H9 (cell line): ENCODE measurements around the gene IL20RB. TPM values are rescaled to one million over a fixed set of nuclear protein-coding genes. Genes with fewer than 3 reads are reported as not detected.

ENCODE experiments used
- DNase-seq: peaks from one replicate; pipeline ENCODE4 v3.0.0-alpha.2; 2017
- H2AFZ ChIP-seq: one replicate; pipeline ENCODE4 v1.6.1; 2013; ENCODE audit warnings: mild to moderate bottlenecking, low read length, control low read depth, moderate library complexity
- H2AK5ac ChIP-seq: 2 replicates; pipeline ENCODE4 v1.6.1; 2013; ENCODE audit warnings: low read length, control low read depth, mixed read lengths; ENCODE audit not compliant: insufficient read length
- H2BK120ac ChIP-seq: one replicate; pipeline ENCODE4 v1.6.1; 2013; ENCODE audit warnings: low read depth, mild to moderate bottlenecking, low read length, control low read depth, inconsistent platforms; ENCODE audit not compliant: poor library complexity, severe bottlenecking
- H2BK12ac ChIP-seq: 2 replicates; pipeline ENCODE4 v1.6.1; 2013; ENCODE audit warnings: low read length, control low read depth, mixed read lengths, low read depth; ENCODE audit not compliant: insufficient read length
- H2BK15ac ChIP-seq: 2 replicates; pipeline ENCODE4 v1.6.1; 2013; ENCODE audit warnings: low read depth, low read length, control low read depth
- H2BK20ac ChIP-seq: one replicate; pipeline ENCODE4 v1.6.1; 2013; ENCODE audit warnings: low read depth, mild to moderate bottlenecking, low read length, control low read depth, inconsistent platforms; ENCODE audit not compliant: poor library complexity, severe bottlenecking
- H2BK5ac ChIP-seq: 2 replicates; pipeline ENCODE4 v1.6.1; 2013; ENCODE audit warnings: low read length, control low read depth, mixed read lengths; ENCODE audit not compliant: insufficient read length
- H3K14ac ChIP-seq: 2 replicates; pipeline ENCODE4 v1.6.1; 2013; ENCODE audit warnings: low read length, control low read depth; ENCODE audit not compliant: insufficient read depth
- H3K18ac ChIP-seq: 2 replicates; pipeline ENCODE4 v1.6.1; 2013; ENCODE audit warnings: low read depth, mild to moderate bottlenecking, mixed read lengths, low read length, control low read depth; ENCODE audit not compliant: insufficient read length
- H3K23ac ChIP-seq: 2 replicates; pipeline ENCODE4 v1.6.1; 2013; ENCODE audit warnings: low read length, control low read depth, mixed read lengths, low read depth; ENCODE audit not compliant: insufficient read length
- H3K23me2 ChIP-seq: 2 replicates; pipeline ENCODE4 v1.6.1; 2013; ENCODE audit warnings: low read depth, mild to moderate bottlenecking, mixed read lengths, low read length, control low read depth; ENCODE audit not compliant: insufficient read length, poor library complexity, severe bottlenecking
- H3K27ac ChIP-seq: 2 replicates; pipeline ENCODE4 v1.5.1; 2013; ENCODE audit warnings: low read length, control low read depth, mixed read lengths, low read depth; ENCODE audit not compliant: insufficient read length
- H3K27me3 ChIP-seq: 2 replicates; pipeline ENCODE4 v1.6.1; 2013; ENCODE audit warnings: low read length, control low read depth, inconsistent platforms; ENCODE audit not compliant: insufficient read depth
- H3K4ac ChIP-seq: 2 replicates; pipeline ENCODE4 v1.6.1; 2013; ENCODE audit warnings: low read depth, mild to moderate bottlenecking, control low read depth, inconsistent platforms, low read length, moderate library complexity
- H3K4me1 ChIP-seq: 2 replicates; pipeline ENCODE4 v1.6.1; 2013; ENCODE audit warnings: low read length, control low read depth, inconsistent platforms; ENCODE audit not compliant: insufficient read depth
- H3K4me2 ChIP-seq: 2 replicates; pipeline ENCODE4 v1.6.1; 2013; ENCODE audit warnings: low read length, control low read depth, mixed read lengths; ENCODE audit not compliant: insufficient read length, insufficient read depth
- H3K56ac ChIP-seq: 2 replicates; pipeline ENCODE4 v1.6.1; 2013; ENCODE audit warnings: low read depth, mild to moderate bottlenecking, mixed read lengths, low read length, control low read depth; ENCODE audit not compliant: insufficient read length
- H3K79me1 ChIP-seq: 2 replicates; pipeline ENCODE4 v1.6.1; 2013; ENCODE audit warnings: low read depth, mild to moderate bottlenecking, moderate library complexity, low read length, control low read depth, inconsistent platforms; ENCODE audit not compliant: insufficient read depth, poor library complexity, severe bottlenecking
- H3K79me2 ChIP-seq: 2 replicates; pipeline ENCODE4 v1.6.1; 2013; ENCODE audit warnings: low read length, control low read depth, inconsistent platforms; ENCODE audit not compliant: insufficient read depth
- H3K9ac ChIP-seq: 2 replicates; pipeline ENCODE4 v1.6.1; 2013; ENCODE audit warnings: low read length, control low read depth, mixed read lengths; ENCODE audit not compliant: insufficient read length; ENCODE audit errors: extremely low read depth
- H3K9me3 ChIP-seq: one replicate; pipeline ENCODE4 v1.6.1; 2013; ENCODE audit warnings: low read depth, low read length, inconsistent platforms; ENCODE audit not compliant: control insufficient read depth
- H3T11ph ChIP-seq: one replicate; pipeline ENCODE4 v1.6.1; 2013; ENCODE audit warnings: mild to moderate bottlenecking, low read length, control low read depth, inconsistent platforms
- H4K20me1 ChIP-seq: one replicate; pipeline ENCODE4 v1.6.1; 2013; ENCODE audit not compliant: control insufficient read depth, insufficient read length, insufficient read depth
- H4K5ac ChIP-seq: 2 replicates; pipeline ENCODE4 v1.6.1; 2013; ENCODE audit warnings: low read depth, mild to moderate bottlenecking, mixed read lengths, low read length, control low read depth; ENCODE audit not compliant: insufficient read length
- H4K8ac ChIP-seq: replicated peaks from 2 replicates; pipeline ENCODE4 v1.6.1; 2013; ENCODE audit warnings: low read length, control low read depth, mixed read lengths, low read depth; ENCODE audit not compliant: insufficient read length
- H4K91ac ChIP-seq: 2 replicates; pipeline ENCODE4 v1.6.1; 2013; ENCODE audit warnings: low read depth, mild to moderate bottlenecking, moderate library complexity, mixed read lengths, low read length, control low read depth; ENCODE audit not compliant: insufficient read length
- H3K27ac Mint-ChIP-seq, 3 experiments: 2 replicates in 2 of 3; 3 replicates in 1 of 3; pipeline ENCODE4 v1.8.0; 2020 to 2021; ENCODE audit warnings: mixed read lengths in 3 of 3, mild to moderate bottlenecking in 1 of 3, moderate library complexity in 1 of 3
- H3K27me3 Mint-ChIP-seq: 2 replicates; pipeline ENCODE4 v1.8.0; 2021; ENCODE audit warnings: low read depth, mild to moderate bottlenecking, moderate library complexity, mixed read lengths
- H3K36me3 Mint-ChIP-seq, 3 experiments: 2 replicates in 2 of 3; 3 replicates in 1 of 3; pipeline ENCODE4 v1.8.0; 2020 to 2021; ENCODE audit warnings: low read depth in 3 of 3, mixed read lengths in 3 of 3; ENCODE audit not compliant: insufficient read depth in 1 of 3
- H3K4me1 Mint-ChIP-seq, 2 experiments: 2 replicates each; pipeline ENCODE4 v1.8.0; 2020; ENCODE audit warnings: mixed read lengths in 2 of 2
- H3K4me3 Mint-ChIP-seq, 2 experiments: 2 replicates in 1 of 2; 3 replicates in 1 of 2; pipeline ENCODE4 v1.8.0; 2020 to 2021; ENCODE audit warnings: mild to moderate bottlenecking in 2 of 2, mixed read lengths in 2 of 2, moderate library complexity in 1 of 2
- H3K9me3 Mint-ChIP-seq, 2 experiments: 2 replicates in 1 of 2; 3 replicates in 1 of 2; pipeline ENCODE4 v1.8.0; 2020; ENCODE audit warnings: mild to moderate bottlenecking in 2 of 2, mixed read lengths in 2 of 2, moderate library complexity in 1 of 2
- WGBS: extraction: QIAGEN DNeasy Blood & Tissue Kit; methylation state at CpG from one replicate; pipeline ENCODE4 v1.1.7; 2013; ENCODE audit warnings: missing lambda C conversion rate, low lambda C conversion rate, mixed read lengths; ENCODE audit not compliant: insufficient read length; ENCODE audit errors: extremely low coverage; 5-methylcytosine and 5-hydroxymethylcytosine counted together
- total RNA-seq: library from RNA; stranded (reverse); gene quantifications from 2 replicates; pipeline ENCODE4 v1.2.1, GENCODE V29; 2021
- TF ChIP-seq, protein P1 (sequence below): fragments of 200-600 bp; sonication (generic); conservative IDR thresholded peaks from 3 replicates; pipeline ENCODE4 v1.8.0; 2021; ENCODE audit warnings: antibody characterized with exemption, mild to moderate bottlenecking

The IL20RB gene
- total RNA-seq, 1 experiment from 2014 or later: 1.5 TPM

DNA sequence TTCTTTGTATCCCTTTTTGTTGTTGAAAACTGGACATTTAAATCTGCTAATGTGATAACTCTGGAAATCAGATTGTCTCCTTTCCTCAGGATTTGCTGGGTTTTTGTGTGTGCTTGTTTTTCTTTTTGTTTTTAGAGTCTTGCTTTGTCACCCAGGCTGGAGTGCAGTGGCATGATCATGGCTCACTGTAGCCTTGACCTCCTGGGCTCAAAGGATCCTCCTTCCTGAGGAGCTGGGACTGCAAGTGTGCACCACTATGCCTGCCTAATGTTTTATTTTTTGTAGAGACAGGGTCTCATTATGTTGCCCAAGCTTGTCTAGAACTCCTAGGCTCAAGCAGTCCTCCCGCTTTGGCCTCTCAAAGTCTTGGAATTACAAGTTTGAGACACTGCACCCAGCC is 44.6 kb upstream of the IL20RB start:
- no peak overlapping the region for H3K4ac ChIP-seq
- H3K18ac ChIP-seq: no peak overlapping the region
- Mint-ChIP-seq H3K9me3 (peaks cover 8% of the 10 kb centered on the region in 2 experiments; a peak in 4 of 5 replicates), H3K4me3 (no peak overlapping the region), H3K27me3 (no peaks in the 10 kb centered on the region), H3K4me1 (peaks cover 32 to 35% of the 10 kb centered on the region in 2 experiments), H3K27ac (peak overlapping the region in 2 of 3 experiments; percentile 15 to 88; a peak in 3 of 7 replicates), H3K36me3 (peaks cover 0 to 10% (median 7%) of the 10 kb centered on the region in 3 experiments; a peak in 3 of 7 replicates)
- no peak overlapping the region for H2BK5ac ChIP-seq
- DNase-seq: no peak
- H2BK120ac ChIP-seq: no peak overlapping the region
- no peak overlapping the region for H2AFZ ChIP-seq
- no peak overlapping the region for H2AK5ac ChIP-seq
- no peak overlapping the region for H3K9ac ChIP-seq
- H3K79me2 ChIP-seq: peaks cover 10% of the 10 kb centered on the region; the same call in 1 of the 2 replicates
- H3T11ph ChIP-seq: no peak overlapping the region
- no peaks in the 10 kb centered on the region for H3K9me3 ChIP-seq
- no peak overlapping the region for H3K56ac ChIP-seq
- no CpG with 5 or more reads among the region's 1 CpG for WGBS
- H3K14ac ChIP-seq: no peak overlapping the region
- H4K91ac ChIP-seq: no peak overlapping the region
- peaks cover 3% of the 10 kb centered on the region for H3K79me1 ChIP-seq
- H3K23ac ChIP-seq: no peak overlapping the region
- no peak overlapping the region for H3K27ac ChIP-seq
- H4K5ac ChIP-seq: no peak overlapping the region
- H3K27me3 ChIP-seq: no peaks in the 10 kb centered on the region
- H2BK15ac ChIP-seq: no peak overlapping the region
- no peaks in the 10 kb centered on the region for H3K23me2 ChIP-seq
- no peaks in the 10 kb centered on the region; the same call in 1 of the 2 replicates for H3K4me1 ChIP-seq
- no peak overlapping the region for H2BK20ac ChIP-seq
- no peak overlapping the region for H4K8ac ChIP-seq
- no peak overlapping the region for H2BK12ac ChIP-seq
- H4K20me1 ChIP-seq: no peaks in the 10 kb centered on the region
- TF ChIP-seq, protein P1, sequence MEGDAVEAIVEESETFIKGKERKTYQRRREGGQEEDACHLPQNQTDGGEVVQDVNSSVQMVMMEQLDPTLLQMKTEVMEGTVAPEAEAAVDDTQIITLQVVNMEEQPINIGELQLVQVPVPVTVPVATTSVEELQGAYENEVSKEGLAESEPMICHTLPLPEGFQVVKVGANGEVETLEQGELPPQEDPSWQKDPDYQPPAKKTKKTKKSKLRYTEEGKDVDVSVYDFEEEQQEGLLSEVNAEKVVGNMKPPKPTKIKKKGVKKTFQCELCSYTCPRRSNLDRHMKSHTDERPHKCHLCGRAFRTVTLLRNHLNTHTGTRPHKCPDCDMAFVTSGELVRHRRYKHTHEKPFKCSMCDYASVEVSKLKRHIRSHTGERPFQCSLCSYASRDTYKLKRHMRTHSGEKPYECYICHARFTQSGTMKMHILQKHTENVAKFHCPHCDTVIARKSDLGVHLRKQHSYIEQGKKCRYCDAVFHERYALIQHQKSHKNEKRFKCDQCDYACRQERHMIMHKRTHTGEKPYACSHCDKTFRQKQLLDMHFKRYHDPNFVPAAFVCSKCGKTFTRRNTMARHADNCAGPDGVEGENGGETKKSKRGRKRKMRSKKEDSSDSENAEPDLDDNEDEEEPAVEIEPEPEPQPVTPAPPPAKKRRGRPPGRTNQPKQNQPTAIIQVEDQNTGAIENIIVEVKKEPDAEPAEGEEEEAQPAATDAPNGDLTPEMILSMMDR: no peak
- no peak overlapping the region for H3K4me2 ChIP-seq
